Pulmonary artery endothelial cell (primary cell): ENCODE data around the gene CCDC51. TPM values are rescaled to one million over a fixed set of nuclear protein-coding genes. Genes with fewer than 3 reads are reported as not detected.
"Not testable (repeated sequence)": the region's sequence is repeated elsewhere in the genome, so short reads cannot be mapped to it uniquely, and the experiment has no call there.

Source experiments
- DNase-seq: peaks from one replicate; pipeline ENCODE4 v3.0.0-alpha.2; 2011; ENCODE audit warnings: low read depth, low spot score
- total RNA-seq: library from RNA; depleted of rRNA; stranded (reverse); fragments of >200 nt; gene quantifications from 2 replicates; pipeline ENCODE4 v1.2.3, GENCODE V29; 2014

CCDC51 gene, protein sequence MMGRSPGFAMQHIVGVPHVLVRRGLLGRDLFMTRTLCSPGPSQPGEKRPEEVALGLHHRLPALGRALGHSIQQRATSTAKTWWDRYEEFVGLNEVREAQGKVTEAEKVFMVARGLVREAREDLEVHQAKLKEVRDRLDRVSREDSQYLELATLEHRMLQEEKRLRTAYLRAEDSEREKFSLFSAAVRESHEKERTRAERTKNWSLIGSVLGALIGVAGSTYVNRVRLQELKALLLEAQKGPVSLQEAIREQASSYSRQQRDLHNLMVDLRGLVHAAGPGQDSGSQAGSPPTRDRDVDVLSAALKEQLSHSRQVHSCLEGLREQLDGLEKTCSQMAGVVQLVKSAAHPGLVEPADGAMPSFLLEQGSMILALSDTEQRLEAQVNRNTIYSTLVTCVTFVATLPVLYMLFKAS
- 17.3 and 20.7 TPM in 2 replicates for total RNA-seq

DNA sequence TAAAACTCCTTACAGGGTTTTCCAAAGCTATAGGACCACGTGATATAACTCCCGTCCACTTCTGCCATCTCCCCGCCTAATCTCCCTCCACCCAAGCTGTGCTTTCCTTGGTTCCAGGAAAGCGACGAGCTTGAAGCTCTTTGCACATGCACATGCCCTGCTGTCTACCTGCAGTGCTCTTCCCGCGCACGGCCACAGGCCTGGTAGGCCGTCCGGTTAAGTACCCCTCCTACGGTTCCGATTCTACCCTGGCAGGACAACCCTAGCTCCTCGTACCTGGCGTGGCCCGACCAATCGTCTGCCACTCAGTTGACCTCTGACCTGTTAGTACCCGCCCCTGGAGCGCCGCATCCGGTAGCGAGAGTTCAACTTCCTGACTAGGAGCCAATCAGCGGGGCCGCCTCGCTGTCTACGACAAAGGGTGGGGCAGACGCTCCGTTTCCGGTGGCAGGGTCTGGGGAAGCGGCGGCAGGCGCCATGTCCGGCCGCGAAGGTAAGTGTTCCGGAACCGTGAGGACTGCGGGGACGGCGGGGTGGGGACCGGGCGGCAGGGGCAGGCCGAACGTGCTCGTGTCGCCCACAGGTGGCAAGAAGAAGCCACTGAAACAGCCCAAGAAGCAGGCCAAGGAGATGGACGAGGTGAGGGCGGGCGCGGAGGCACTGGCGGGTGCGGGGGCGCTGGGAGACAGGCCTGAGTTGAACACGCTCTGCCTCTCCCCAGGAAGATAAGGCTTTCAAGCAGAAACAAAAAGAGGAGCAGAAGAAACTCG lies at the start of gene CCDC51, which contains the start of gene TMA7:
TSS of gene CCDC51 (minus strand) at position 300 of the 770 bp plus-strand sequence. CDS start 4,991 bp downstream, outside the sequence.
TSS of gene TMA7 (plus strand) at position 438 of the 770 bp plus-strand sequence. CDS start at position 478, 40 bp downstream.
- peak; percentile 83 for DNase-seq

DNA sequence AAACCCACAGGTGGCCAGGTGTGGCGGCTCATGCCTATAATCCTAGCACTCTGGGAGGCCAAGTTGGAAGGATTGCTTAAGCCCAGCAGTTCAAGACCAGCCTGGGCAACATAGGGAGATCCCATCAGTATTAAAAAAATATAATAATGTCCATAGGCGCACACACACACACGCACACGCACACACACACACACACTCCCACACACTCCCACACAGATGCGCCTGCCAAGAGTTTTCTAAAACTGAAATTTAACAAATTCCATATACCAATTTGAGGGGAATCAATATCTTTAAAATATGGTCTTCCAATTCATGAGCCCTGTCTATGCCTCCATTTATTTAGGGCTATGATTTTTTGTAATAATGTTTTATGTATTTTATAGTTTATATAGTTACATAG lies 47.0 kb upstream of the CCDC51 start:
- no peak for DNase-seq

DNA sequence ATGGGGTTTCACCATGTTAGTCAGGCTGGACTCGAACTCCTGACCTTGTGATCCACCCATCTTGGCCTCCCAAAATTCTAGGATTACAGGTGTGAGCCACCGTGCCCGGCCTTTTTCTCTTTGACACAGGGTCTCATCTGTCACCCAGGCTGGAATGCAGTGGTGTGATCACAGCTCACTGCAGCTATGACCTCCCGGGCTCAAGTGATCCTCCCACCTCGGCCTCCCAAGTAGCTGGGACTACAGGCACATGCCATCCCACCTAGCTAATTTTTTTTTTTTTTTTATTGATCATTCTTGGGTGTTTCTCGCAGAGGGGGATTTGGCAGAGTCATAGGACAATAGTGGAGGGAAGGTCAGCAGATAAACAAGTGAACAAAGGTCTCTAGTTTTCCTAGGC lies 42.9 kb upstream of the CCDC51 start:
- DNase-seq, result not testable (repeated sequence)

DNA sequence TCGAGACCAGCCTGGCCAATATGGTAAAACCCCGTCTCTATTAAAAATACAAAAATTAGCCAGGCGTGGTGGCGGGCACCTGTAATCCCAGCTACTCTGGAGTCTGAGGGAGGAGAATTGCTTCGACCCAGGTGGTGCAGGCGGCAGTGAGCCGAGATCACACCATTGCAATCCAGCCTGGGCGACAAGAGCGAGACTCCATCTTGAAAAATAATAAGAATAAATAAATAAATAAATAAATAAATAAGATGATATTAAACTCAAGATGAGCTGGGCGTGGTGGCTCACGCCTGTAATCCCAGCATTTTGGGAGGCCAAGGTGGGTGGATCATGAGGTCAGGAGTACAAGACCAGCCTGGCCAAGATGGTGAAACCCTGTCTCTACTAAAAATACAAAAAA lies 41.0 kb upstream of the CCDC51 start:
- not testable (repeated sequence) for DNase-seq

DNA sequence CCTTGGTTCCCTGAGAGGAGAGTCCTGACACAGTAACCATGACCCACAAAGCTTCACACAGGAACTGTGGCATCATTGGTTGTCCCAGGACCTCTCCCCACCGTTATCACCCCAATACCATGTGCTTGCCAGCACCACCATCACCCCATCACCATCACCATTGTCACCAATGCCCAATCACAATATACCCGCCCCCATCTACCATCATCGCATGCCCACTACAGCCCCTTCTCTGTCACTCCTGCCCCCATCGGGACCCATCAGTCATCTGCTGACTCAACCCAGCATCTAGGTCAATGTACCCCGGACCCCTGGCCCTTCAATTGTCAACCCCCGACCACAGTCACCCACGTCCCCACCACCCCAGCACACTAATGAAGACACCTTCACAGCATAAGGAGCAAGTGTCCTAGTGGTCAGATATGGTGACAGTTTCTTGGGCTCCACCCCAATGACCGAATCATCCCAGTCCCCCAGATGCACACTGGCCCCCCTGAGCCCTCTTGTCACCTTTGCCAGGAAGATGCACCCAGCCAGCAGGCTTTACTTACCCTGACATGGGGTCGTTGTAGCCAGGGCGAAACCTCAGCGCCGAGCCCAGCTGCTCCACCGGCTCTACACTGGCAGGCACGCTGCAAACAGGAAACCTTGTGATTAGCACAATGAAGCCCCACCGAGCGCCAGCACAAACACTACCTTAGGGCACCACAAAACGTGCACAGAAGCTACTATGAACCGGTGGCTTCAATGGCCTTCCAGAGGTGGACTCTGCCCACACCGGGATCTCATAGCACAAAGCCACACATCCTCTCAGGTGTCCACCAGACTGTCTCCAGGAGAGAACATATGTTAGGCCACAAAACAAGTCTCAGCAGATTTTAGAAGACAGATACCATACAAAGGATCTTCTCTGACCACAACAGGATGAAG lies 39.0 kb upstream of the CCDC51 start:
- no peak for DNase-seq

DNA sequence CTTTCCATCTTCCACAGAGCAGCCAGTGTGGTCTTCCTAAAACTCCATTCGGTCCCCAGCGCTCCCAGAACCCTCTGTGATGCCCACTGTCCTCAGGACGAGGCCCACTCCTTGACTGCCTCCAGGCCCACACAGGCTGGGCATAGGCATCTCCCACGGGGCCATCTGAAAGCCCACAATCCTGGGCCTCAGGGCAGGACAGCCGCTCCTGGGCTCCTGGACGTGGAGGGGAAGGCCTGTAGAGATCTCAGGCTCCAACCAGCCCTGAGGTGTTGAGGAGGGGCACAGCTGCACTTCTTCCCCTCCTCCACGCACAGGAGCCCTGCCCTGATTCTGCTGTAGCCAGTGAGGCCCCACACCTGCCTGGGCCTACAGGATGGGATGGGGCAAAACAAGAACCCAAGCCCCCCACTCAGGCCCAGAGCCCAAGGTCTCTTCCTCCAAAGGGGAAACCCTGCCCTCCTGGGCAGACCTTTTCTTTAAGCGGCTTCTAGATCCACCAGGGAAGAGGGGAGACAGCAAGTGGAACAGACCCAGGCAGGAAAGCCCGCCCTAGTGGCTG lies 38.1 kb upstream of the CCDC51 start:
- DNase-seq, result no peak

DNA sequence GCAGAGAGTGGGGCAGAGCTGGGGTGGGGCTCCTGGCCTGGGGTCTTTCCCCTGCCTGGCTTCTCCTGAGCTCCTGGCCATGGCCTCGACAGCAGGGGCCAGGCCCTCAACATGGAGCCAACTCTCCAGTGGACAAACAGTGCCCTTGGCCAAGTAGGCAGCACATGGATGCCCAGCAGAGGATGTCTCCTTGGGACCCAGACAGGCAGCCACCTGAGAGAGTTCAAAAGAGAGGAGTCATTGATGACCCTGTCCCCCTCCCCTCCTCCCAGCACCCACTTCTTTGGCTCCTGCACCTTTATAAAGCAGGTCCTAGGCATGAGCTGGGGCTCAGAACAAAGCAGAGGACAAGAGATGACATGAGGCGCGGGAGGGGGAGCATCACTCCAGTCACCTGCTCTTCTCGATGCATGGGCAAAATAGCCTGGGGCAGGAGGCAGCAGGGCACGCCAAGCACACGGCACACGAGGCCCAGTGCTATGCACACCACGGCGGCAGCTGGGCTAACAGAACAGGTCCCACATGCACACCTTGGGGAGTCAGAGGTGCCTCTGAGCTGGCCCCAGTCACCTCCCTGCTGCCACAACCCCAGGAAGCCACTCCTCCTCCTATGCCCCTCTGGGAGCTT lies 36.6 kb upstream of the CCDC51 start:
- DNase-seq, result no peak

DNA sequence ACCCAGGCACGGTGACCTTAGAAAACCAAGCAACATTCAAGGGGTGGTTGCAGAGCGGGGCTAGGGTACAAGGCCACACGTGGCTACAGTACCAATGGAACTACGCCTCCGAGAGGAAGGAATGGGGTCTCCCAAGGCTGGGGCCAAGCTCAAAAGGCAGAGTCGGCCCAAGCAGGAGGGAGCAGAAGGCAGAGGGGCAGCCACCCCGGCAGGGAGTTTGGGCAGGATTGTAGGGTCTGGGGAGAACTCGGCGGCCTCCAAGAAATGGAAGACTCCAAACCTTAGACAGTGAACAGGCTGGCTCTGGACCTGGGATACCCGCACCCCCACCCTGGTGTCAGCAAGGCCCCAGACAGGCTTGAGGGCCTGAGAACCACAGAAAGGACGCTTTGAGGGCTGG lies 35.3 kb upstream of the CCDC51 start:
- no peak for DNase-seq

DNA sequence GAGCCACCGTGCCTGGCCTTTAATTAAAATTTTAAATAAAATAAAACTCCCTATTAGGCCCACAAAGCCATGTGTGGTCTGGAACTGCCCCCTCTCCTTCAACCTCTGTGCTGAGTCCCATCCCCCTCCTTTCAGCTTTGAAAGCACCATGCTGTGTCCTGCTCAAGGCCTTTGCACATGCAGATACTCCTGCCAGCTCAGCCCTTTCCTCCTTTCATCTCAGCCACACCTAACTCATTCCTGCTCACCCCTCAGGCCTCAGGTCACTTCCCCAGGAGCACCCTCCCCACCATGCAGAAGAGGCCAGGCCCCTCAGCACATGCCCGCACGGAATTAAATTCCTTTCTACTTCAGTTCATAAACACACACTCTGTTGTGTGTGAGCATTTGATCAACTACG lies 34.7 kb upstream of the CCDC51 start:
- DNase-seq, result no peak

DNA sequence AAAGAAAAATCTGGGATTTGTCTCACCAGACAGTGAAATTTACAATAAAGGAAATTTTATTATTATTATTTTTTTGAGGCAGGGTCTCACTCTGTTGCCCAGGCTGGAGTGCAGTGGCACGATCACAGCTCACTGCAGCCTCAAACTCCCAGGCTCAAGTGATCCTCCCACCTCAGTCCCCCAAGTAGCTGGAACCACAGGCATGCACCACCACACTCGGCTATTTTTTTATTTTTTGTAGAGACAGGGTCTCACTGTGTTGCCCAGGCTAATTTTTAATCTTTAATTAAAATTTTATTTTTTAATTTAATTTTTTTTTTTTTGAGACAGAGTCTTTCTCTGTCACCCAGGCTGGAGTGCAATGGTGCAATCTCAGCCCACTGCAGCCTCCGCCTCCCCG lies 34.1 kb upstream of the CCDC51 start:
- DNase-seq, result not testable (repeated sequence)

DNA sequence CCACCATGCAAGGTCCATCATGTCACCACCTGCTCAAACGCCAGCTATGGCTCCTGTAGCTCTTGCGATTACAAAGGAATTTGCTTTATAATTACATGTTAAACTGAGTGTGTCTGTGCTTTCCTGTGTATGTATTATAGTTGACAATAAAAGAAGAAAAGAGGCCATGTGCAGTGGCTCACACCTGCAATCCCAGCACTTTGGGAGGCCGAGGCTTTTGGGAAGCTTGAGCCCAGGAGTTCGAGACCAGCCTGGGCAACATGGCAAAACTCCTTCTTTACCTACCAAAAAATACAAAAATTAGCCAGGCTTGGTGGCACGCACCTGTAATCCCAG lies 33.7 kb upstream of the CCDC51 start:
- no peak for DNase-seq

DNA sequence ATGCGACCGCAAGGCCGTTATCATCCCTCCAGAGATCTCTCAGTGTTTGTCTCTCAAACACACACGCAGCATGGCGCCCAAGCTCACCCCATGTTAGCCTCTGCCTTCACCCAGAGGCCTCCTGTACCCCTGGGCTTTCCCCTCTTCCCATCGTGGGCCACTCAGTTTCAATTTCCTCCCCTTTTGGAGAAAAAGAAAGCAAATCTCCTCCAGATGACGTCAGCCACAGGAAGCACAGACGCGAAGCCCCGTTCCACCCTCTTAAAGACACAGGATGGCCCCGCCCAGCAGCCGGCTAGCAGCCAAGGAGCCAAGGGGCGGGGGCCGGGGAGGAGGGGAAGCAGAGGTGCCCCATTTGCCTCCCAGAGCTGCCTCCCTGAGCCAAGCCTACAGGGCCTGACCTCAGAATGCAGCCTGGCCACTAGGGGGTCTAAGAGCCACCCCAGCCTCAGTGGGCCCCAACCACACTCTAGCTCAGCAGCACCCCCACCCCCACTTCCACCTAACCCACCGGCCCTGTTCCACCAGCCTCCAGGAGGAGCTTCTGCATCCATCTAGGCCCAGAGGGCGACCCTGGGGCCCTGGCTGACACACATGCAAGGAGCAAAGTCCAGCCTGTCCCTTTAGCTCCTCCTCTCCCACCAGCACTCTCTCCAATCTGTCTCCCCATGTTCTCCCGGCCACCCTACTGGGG lies 33.2 kb upstream of the CCDC51 start:
- peak; percentile 76 for DNase-seq

DNA sequence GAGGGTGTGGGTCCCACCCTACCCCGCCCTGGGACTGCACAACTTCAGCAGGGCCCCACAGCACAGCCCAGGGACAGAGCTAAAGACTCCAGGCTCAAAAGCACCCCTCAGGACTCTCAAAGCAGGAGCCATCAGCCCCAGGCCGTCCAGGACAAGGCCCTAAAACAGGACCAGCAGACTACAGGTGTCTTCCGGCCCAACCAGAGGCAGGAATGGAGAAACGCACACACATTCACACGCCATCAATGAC lies 32.7 kb upstream of the CCDC51 start:
- no peak for DNase-seq

DNA sequence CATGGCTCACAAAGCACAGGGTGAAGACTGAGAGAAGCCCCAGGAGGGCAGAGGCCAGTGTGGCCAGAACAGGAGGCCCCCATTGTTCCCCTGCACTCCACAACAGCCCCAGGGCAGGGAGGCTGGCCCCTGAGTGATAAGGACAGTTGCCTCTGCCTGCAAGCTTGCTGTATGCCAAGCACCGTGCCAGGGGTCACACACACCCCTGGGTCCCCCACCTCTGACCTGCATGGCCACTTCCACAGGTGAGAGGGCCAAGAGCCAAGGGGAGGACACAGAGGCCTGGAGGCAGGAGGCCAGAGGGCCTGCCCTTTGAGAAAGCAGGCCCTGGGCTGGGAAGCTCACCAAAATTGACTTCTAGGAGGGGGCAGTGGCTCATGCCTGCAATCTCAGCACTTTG lies 30.4 kb upstream of the CCDC51 start:
- no peak for DNase-seq

DNA sequence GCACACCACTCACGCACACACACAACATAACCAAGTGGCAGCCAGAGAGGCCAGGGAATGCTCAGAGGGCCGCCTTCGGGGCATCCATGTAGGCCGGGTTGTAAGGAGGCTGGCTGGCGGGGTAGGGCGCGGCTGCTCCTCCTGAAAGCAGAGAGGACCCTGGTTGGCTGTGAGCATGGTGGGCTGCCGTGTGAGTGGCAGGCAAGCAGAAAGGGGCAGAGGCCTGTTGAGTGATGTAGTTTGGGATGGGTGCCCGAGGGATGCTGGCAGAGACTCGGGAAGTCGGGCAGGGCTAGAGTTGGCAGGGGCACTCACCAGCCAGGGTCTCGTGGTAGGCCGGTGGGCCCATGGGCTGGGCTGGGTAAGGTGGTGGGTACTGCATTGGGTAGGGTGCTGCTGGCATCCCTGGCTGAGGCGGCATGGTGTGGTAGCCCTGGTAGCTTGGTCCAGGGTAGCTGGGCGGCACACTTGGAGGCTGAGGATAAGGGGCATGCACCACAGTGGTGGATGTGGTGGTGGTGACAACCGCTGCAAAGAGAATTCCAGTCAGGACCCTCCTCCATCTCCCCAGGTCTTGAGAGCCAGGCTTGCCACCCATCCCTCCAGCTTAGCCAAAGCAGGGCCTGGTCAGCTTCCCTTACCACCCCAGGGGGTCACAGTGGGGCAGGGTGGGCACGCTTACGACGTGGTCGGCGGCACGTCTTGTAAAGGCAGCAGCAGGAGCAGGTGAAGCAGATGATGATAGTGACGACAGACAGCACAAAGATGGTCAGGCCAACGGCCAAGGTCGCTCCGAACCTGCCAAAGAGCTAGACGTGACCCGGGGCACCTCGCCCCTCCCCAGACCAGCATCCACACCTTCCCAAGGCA lies 29.4 kb upstream of the CCDC51 start:
- no peak for DNase-seq

DNA sequence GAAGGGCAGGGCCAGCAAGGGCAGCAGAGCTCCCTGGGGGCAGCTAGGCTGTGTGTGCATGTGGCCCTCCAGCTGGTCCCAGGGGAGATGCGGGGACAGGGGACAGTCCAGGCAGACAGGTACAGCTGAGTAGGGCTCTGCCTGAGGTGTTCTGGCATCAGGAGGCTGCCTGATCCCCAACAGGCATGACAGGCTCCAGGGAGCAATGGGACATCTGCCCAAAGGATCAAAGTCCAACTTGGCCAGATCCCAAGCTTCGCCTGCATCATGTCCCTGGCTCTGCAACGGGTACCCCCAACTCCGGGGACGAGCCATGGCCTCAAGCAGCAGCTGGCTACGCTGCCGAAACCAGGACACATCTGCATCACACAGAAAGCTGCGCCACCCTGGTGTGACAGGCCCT lies 28.4 kb upstream of the CCDC51 start:
- DNase-seq, result no peak

DNA sequence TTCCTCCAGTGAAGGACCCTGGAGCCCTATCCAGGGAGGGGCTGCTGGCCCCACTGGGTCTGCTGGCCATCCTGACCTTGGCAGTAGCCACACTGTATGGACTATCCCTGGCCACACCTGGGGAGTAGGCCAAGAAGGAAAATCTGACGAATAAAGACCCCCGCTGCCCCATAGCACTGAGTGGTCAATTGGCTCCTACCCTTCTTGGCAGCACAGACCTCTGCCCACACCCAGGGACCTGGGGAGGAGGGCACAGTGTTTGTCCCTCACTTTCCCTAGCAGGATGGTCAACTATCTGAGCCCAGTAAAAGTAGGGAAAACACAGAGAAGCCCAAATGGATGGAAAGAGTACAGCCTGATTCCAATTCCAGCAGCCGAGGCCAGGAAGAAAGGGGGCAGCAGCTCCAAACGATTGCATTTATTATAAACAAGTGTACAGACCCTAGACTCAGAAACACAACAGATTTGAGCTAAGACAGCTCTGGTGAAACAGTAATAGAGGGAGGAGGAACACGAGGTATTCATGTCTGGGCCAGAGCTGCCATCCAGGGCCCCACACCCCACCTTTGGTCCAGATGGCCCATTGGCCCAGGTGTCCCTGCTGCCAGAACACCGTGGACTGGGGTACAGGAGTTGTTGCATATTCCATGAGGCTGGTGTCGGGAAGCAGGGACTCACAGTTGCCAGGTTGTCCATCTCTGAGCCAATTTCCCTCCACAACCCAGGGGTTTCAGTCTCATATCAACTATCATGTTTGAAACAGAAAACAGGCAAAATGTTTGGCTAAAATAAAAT lies 27.8 kb upstream of the CCDC51 start:
- no peak for DNase-seq

DNA sequence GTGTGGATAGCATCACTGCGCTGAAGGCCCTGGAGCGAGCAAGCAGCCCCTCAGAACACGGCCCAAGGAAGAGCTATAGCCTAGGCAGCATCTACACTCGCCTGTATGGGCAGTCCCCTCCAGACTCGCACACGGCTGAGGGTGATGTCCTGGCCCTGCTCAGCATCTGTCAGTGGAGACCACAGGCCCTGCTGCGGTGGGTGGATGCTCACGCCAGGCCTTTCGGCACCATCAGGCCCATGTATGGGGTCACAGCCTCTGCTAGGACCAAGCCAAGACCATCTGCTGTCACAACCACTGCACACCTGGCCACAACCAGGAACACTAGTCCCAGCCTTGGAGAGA lies 27.2 kb upstream of the CCDC51 start:
- no peak for DNase-seq
